ENCODE data around the gene DBNDD1. TPM values are rescaled to one million over a fixed set of nuclear protein-coding genes. Genes with fewer than 3 reads are reported as not detected.
A peak's percentile ranks its signal among the peaks of the same experiment; 100 is the strongest.

The DBNDD1 gene
- total and polyA plus RNA-seq, 8 donors, result 6.2 to 12.9 (median 9.5) TPM

DNA sequence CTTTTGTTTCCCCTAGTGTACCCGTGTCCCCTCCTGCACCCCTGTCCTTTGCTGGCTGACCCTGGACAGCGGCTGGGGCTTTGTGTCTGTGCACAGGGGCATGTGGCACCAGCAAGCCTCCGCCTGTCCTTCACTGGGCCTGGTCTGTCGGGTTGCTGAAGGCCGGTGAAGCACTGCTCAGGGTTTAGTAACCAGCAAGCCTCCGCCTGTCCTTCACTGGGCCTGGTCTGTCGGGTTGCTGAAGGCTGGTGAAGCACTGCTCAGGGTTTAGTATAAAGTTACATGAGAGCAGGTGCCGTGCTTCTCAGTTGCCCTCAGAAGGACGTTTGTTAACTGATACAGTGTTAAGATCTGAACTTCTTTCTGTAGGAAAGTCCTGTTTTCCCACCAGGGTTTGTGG is 36.9 kb downstream of the DBNDD1 start:
- Histone ChIP-seq H3K27me3 (no peaks in the 10 kb centered on the region), H3K9me3 (no peaks in the 10 kb centered on the region), H3K4me1 (no peaks in the 10 kb centered on the region), H3K4me3 (no peak overlapping the region), H3K27ac (no peak overlapping the region), H3K36me3 (peaks cover 3 to 26% (median 12%) of the 10 kb centered on the region in 3 donors)
- intact Hi-C loops (cut with DNase I), result no loop called here
- WGBS, 2 donors, result 93 to 96% methylated on average over 9 of the region's 9 CpGs
- TF ChIP-seq, protein P1, sequence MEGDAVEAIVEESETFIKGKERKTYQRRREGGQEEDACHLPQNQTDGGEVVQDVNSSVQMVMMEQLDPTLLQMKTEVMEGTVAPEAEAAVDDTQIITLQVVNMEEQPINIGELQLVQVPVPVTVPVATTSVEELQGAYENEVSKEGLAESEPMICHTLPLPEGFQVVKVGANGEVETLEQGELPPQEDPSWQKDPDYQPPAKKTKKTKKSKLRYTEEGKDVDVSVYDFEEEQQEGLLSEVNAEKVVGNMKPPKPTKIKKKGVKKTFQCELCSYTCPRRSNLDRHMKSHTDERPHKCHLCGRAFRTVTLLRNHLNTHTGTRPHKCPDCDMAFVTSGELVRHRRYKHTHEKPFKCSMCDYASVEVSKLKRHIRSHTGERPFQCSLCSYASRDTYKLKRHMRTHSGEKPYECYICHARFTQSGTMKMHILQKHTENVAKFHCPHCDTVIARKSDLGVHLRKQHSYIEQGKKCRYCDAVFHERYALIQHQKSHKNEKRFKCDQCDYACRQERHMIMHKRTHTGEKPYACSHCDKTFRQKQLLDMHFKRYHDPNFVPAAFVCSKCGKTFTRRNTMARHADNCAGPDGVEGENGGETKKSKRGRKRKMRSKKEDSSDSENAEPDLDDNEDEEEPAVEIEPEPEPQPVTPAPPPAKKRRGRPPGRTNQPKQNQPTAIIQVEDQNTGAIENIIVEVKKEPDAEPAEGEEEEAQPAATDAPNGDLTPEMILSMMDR (IDR thresholded peaks at IDR 0.05), result no peak
- FAIRE-seq, result no peak
- DNase-seq, result no peak
- no peak for ATAC-seq

DNA sequence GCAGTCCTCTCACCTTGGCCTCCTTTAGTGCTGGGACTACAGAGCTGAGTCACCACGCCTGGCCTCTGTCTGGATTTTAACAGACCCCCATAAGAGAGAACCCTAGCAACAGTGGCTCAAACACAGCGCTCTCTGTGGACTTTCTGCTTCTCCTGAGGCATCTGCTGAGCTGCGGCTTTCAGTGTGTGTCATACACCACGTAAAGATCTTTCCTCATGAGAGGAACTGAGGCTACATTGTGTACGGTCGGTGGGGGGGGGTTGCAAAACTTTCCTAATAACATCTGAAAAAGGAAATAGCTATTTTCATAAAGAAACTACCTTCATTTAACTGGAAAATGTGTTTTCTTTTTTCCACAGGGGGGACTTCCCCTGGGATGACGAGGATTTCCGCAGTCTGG is 37.8 kb downstream of the DBNDD1 start:
- TF ChIP-seq, protein P1 (IDR thresholded peaks at IDR 0.05), result no peak
- Histone ChIP-seq H3K27ac (no peak overlapping the region), H3K4me1 (no peaks in the 10 kb centered on the region), H3K36me3 (peaks cover 3 to 26% (median 12%) of the 10 kb centered on the region in 3 donors), H3K4me3 (no peak overlapping the region), H3K9me3 (no peaks in the 10 kb centered on the region), H3K27me3 (no peaks in the 10 kb centered on the region)
- no peak for FAIRE-seq
- intact Hi-C loops (cut with DNase I), result no loop called here
- WGBS, 2 donors, result 90 to 92% methylated on average over 8 of the region's 8 CpGs
- no peak for DNase-seq
- ATAC-seq, result no peak

DNA sequence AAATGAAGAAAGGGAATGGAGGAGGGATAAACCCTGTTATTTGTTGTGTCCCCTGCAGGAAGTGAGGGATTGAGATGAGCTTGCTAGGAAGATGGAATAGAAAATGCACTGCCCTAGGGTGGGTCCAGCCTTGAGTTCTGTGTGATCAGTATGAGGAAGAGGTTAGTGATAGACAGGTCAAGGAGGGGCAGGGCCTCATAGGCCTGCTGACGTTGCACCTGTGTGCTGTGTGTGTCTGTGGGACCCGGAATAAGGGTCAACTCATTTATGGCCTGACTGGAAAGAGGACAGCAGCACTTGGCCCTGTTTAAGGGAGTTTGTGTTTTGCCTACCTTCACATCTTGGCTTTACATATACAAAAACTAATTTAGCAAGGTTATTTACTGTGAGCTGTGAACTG is 44.4 kb downstream of the DBNDD1 start:
- FAIRE-seq (no peak), ATAC-seq (no peak), DNase-seq (no peak)
- 78 to 80% methylated on average over 2 of the region's 2 CpGs for WGBS, 2 donors
- Histone ChIP-seq H3K9me3 (no peaks in the 10 kb centered on the region), H3K36me3 (no peaks in the 10 kb centered on the region), H3K27ac (no peak overlapping the region), H3K27me3 (no peaks in the 10 kb centered on the region), H3K4me1 (peaks cover 3 to 26% (median 7%) of the 10 kb centered on the region in 3 donors), H3K4me3 (no peak overlapping the region)
- TF ChIP-seq, protein P1 (IDR thresholded peaks at IDR 0.05), result no peak
- intact Hi-C loops (cut with DNase I), result no loop called here

DNA sequence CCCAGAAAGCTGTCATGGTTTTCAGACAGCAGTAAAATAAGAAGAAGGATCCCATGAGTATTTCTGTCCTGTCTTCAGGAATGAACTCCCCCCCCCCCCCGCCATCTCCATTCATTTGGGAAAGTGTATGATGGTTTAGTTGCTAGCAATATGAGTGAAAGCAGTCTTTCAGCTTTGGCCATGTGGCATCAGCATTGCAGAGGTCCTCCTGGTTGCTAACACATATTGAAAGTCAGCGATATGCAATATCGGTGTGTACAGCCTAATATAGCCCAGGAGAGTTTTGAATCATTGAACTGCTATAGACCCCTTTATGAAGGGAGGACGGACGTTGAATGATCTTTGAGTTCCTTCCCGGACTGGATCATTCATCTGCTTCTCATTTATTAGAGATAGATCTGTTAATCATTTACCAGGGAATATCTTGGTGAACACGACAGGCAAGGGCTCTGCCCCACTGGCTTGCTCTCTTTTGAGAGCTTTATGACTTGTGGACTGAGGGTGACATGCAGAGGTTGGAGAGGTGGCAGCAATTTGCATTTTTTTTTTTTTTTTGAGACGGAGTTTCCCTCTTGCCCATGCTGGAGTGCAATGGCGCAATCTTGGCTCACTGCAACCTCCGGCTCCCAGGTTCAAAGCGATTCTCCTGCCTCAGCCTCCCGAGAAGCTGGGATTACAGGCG is 45.5 kb downstream of the DBNDD1 start:
- FAIRE-seq (no peak), DNase-seq (no peak), ATAC-seq (no peak)
- no peaks in the 10 kb centered on the region for H3K36me3 ChIP-seq
- H3K27ac ChIP-seq, result no peak overlapping the region
- TF ChIP-seq, protein P1 (IDR thresholded peaks at IDR 0.05), result no peak
- H3K27me3 ChIP-seq, result no peaks in the 10 kb centered on the region
- H3K4me1 ChIP-seq, result peaks cover 3 to 26% (median 7%) of the 10 kb centered on the region in 3 donors
- 59 to 61% methylated on average over 13 of the region's 13 CpGs for WGBS, 2 donors
- H3K9me3 ChIP-seq, result no peaks in the 10 kb centered on the region
- intact Hi-C loops (cut with DNase I), result no loop called here
- peak overlapping the region in 2 of 4 donors; percentile 49 to 99 for H3K4me3 ChIP-seq

DNA sequence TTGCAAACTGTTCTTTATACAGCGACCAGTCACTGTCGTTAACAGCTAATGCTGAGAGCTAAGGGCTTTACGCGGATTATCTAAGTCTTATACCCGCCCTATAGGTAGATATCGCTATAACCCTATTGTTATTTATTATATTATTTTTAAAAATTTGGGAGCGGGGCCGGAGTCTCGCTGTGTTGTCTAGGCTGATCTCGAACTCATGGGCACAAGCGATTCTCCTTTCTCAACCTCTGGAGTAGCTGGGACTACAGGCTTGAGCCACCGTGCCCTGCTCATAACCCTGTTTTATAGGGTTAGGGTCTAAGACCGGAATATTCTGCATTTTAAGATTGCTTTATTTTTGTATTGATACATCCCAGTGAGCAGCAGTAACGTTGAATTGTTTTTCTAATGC is 46.0 kb downstream of the DBNDD1 start:
- DNase-seq, result no peak
- Histone ChIP-seq H3K9me3 (no peaks in the 10 kb centered on the region), H3K4me1 (peaks cover 3 to 26% (median 7%) of the 10 kb centered on the region in 3 donors), H3K27me3 (no peaks in the 10 kb centered on the region), H3K27ac (peak overlapping the region; percentile 83 to 93 (median 88)), H3K36me3 (no peaks in the 10 kb centered on the region), H3K4me3 (peak overlapping the region; percentile 49 to 99 (median 78))
- no peak for ATAC-seq
- intact Hi-C loops (cut with DNase I), result no loop called here
- WGBS, 2 donors, result 5 to 6% methylated on average over 14 of the region's 14 CpGs
- TF ChIP-seq, protein P1 (IDR thresholded peaks at IDR 0.05), result no peak
- FAIRE-seq, result no peak

Measured in pancreas (tissue), 10 donors.